Cardiac septum (tissue), 1 donor: ENCODE measurements around the gene RPP14. TPM values are rescaled to one million over a fixed set of nuclear protein-coding genes. Genes with fewer than 3 reads are reported as not detected.
"Not testable (repeated sequence)": the region's sequence is repeated elsewhere in the genome, so short reads cannot be mapped to it uniquely, and the experiment has no call there.

Source experiments
- DNase-seq: peaks from one replicate; pipeline ENCODE4 v3.0.0-alpha.2; 2020; ENCODE audit warnings: low spot score
- intact Hi-C: fragments of 100-400 bp; cut with DNase I; formaldehyde crosslinking; loops from one replicate; pipeline ENCODE4 v1.14.0; 2022
- long read RNA-seq: library from polyadenylated mRNA; unstranded; transcript quantifications from one replicate; pipeline ENCODE4 v2.0.0, GENCODE V29; 2021
- total RNA-seq: library from RNA; stranded (reverse); fragmentation: NEBNext Ultra II Directional; extraction: Animal tissue kit (Norgen Biotek cat#: 25700); gene quantifications from one replicate; pipeline ENCODE4 v1.2.1, GENCODE V29; 2021
- donor health status: DM: no; HTN: no; CAD: no.

Gene RPP14
- total RNA-seq = 17.0 TPM
- long read RNA-seq, full-length matches to known transcripts = 20 of 30 reads
- long read RNA-seq, partial matches to known transcripts = 1 of 30 reads
- long read RNA-seq, other reads (novel, unspliced or antisense) = 9 of 30 reads

- peak; percentile 99 for DNase-seq
- intact Hi-C loops = loop anchor here (1.0 to 5.0 kb wide), 4 partner anchors 27 to 226 kb away; partner anchors contain the start of genes ABHD6 and KCTD6
Observed at GRCh38 chr3:58305882-58306711, at the start of gene RPP14, which contains the start of gene HTD2. RPP14 (plus strand) TSS chr3:58306245; CDS start chr3:58310330, 4,085 bp downstream. HTD2 (plus strand) TSS chr3:58306520; CDS start chr3:58317614, 11,094 bp downstream.

GRCh38 chr3:58256511-58256910, 49.5 kb upstream of the RPP14 start:
- intact Hi-C loops = no loop called here
- DNase-seq = no peak

GRCh38 chr3:58258392-58259055, 47.5 kb upstream of the RPP14 start:
- DNase-seq = no peak
- intact Hi-C loops = no loop called here

- intact Hi-C loops = no loop called here
- DNase-seq = no peak
Observed at GRCh38 chr3:58260261-58260731, 45.7 kb upstream of the RPP14 start.

- intact Hi-C loops = no loop called here
- no peak for DNase-seq
Observed at GRCh38 chr3:58260733-58261132, 45.3 kb upstream of the RPP14 start.

- intact Hi-C loops = no loop called here
- DNase-seq = no peak
Observed at GRCh38 chr3:58261954-58262666, 43.9 kb upstream of the RPP14 start.

GRCh38 chr3:58266577-58266976, 39.5 kb upstream of the RPP14 start:
- intact Hi-C loops = no loop called here
- DNase-seq = no peak

GRCh38 chr3:58267543-58267942, 38.5 kb upstream of the RPP14 start:
- not testable (repeated sequence) for DNase-seq

GRCh38 chr3:58269356-58269755, 36.7 kb upstream of the RPP14 start:
- DNase-seq = no peak
- intact Hi-C loops = no loop called here

More at GRCh38 chr3:58267543-58267942, 38.5 kb upstream of the RPP14 start:
- intact Hi-C loops = not testable (repeated sequence)

GRCh38 chr3:58270485-58270884, 35.6 kb upstream of the RPP14 start:
- DNase-seq = no peak
- intact Hi-C loops = no loop called here

GRCh38 chr3:58271901-58272501, 34.0 kb upstream of the RPP14 start:
- DNase-seq = no peak
- intact Hi-C loops = no loop called here

- intact Hi-C loops = no loop called here
- no peak for DNase-seq
Observed at GRCh38 chr3:58272891-58273290, 33.2 kb upstream of the RPP14 start.

GRCh38 chr3:58273362-58273761, 32.7 kb upstream of the RPP14 start:
- intact Hi-C loops, DNase-seq: not testable (repeated sequence)

GRCh38 chr3:58274027-58274614, 31.9 kb upstream of the RPP14 start:
- no peak for DNase-seq
- intact Hi-C loops = no loop called here

- DNase-seq = no peak
- intact Hi-C loops = no loop called here
Observed at GRCh38 chr3:58281069-58281468, 25.0 kb upstream of the RPP14 start.

- intact Hi-C loops = no loop called here
- DNase-seq = no peak
Observed at GRCh38 chr3:58285334-58285733, 20.7 kb upstream of the RPP14 start.

GRCh38 chr3:58287354-58287753, 18.7 kb upstream of the RPP14 start:
- DNase-seq = no peak
- intact Hi-C loops = no loop called here

GRCh38 chr3:58288011-58288728, 17.9 kb upstream of the RPP14 start:
- intact Hi-C loops = no loop called here
- no peak for DNase-seq
